Hematopoietic multipotent progenitor cell (in vitro differentiated cells): ENCODE results near the gene BLOC1S1. TPM values are rescaled to one million over a fixed set of nuclear protein-coding genes. Genes with fewer than 3 reads are reported as not detected.

Experiments used
- small RNA-seq: library from RNA; depleted of rRNA; stranded (forward); fragments of <200 nt; gene quantifications from one replicate; pipeline ENCODE3, GENCODE V24; 2012
- total RNA-seq: library from RNA; depleted of rRNA; stranded (reverse); fragments of >200 nt; gene quantifications from one replicate; pipeline ENCODE4 v1.2.3, GENCODE V29; 2012

BLOC1S1 gene
- total RNA-seq, 1 donor: 47.1 TPM

Small RNA genes lying within 50 kb of the gene (small RNA-seq; reads per million reads assigned to genes)
- gene AC009779.1: not detected
- gene RF00017: not detected

Other genes starting within 250 kb of the BLOC1S1 start
- not detected for gene OR6C70, start 245.9 kb upstream of the BLOC1S1 start, total RNA-seq
- gene OR6C68, start 223.7 kb upstream of the BLOC1S1 start, total RNA-seq: not detected
- gene OR6C4, start 166.4 kb upstream of the BLOC1S1 start, total RNA-seq: not detected
- not detected for gene OR2AP1, start 143.6 kb upstream of the BLOC1S1 start, total RNA-seq
- gene OR10P1, start 79.2 kb upstream of the BLOC1S1 start, total RNA-seq: not detected
- 1.1 TPM for gene ITGA7, start 8.1 kb upstream of the BLOC1S1 start, total RNA-seq
- 1.9 TPM for gene RDH5, start 4.3 kb downstream of the BLOC1S1 start, total RNA-seq
- 251 TPM for gene CD63, start 13.0 kb downstream of the BLOC1S1 start, total RNA-seq
- gene GDF11, start 27.1 kb downstream of the BLOC1S1 start, total RNA-seq: 17.5 TPM
- 23.2 TPM for gene SARNP, start 101.7 kb downstream of the BLOC1S1 start, total RNA-seq
- gene ORMDL2, start 102.0 kb downstream of the BLOC1S1 start, total RNA-seq: 14.8 TPM
- gene DNAJC14, start 113.5 kb downstream of the BLOC1S1 start, total RNA-seq: 54.9 TPM
- gene MMP19, start 126.9 kb downstream of the BLOC1S1 start, total RNA-seq: 0.27 TPM
- gene PYM1, start 211.8 kb downstream of the BLOC1S1 start, total RNA-seq: 18.0 TPM
- gene DGKA, start 215.1 kb downstream of the BLOC1S1 start, total RNA-seq: 53.6 TPM
- gene PMEL, start 250.0 kb downstream of the BLOC1S1 start, total RNA-seq: 1.3 TPM